HCT116 (cell line): Measurements from ENCODE around the gene KCMF1. TPM values are rescaled to one million over a fixed set of nuclear protein-coding genes. Genes with fewer than 3 reads are reported as not detected.

ENCODE experiments used
- ATAC-seq: fragments of 200-7000 bp; cut with Tn5 transposase; 2 replicates; pipeline ENCODE4 v1.9.1; 2020; ENCODE audit warnings: mild to moderate bottlenecking, moderate library complexity
- BruUV-seq: library from RNA; stranded (reverse); fragments of 400-500 nt; replicated peaks from 2 replicates; lab custom pipeline; 2021; lab: Mats Ljungman, UMichigan
- CTCF ChIA-PET: fragments of 300-600 bp; sonication (Branson Sonifier 250); formaldehyde crosslinking; loops from one replicate; lab custom pipeline; 2021; ENCODE audit warnings: antibody characterized with exemption; lab: Charles Lee
- POLR2A ChIA-PET: fragments of 300-600, 350-600 bp; sonication (Branson Sonifier 250); formaldehyde crosslinking; loops from one replicate; lab custom pipeline; 2021; ENCODE audit warnings: antibody characterized with exemption; lab: Charles Lee
- RAD21 ChIA-PET, 2 experiments: fragments of 300-600 bp; sonication (Branson Sonifier 250); formaldehyde crosslinking; loops; one replicate each; lab custom pipeline; 2023; ENCODE audit warnings: low total read pairs in 2 of 2; ENCODE audit not compliant: uncharacterized antibody in 2 of 2, unreplicated experiment in 2 of 2, low non-redundant PET in 1 of 2; lab: Charles Lee
- DNase-seq: peaks from one replicate; pipeline ENCODE4 v3.0.0-alpha.2; 2010; ENCODE audit warnings: low read depth, low spot score
- H2AFZ ChIP-seq: fragments of 200-600 bp; shearing (Covaris generic), sonication (generic); 2 replicates; pipeline ENCODE4 v1.6.1; 2017; ENCODE audit warnings: low read depth, mixed run types, mixed read lengths, antibody characterized with exemption, low read length; ENCODE audit not compliant: poor library complexity, severe bottlenecking
- H3K27ac ChIP-seq: 2 replicates; pipeline ENCODE4 v1.5.1; 2012; ENCODE audit warnings: low read depth, low read length
- H3K27me3 ChIP-seq: fragments of 200-600 bp; sonication (generic); 2 replicates; pipeline ENCODE4 v1.6.1; 2016; ENCODE audit warnings: mixed run types, low read length, mixed read lengths; ENCODE audit not compliant: insufficient read depth
- H3K36me3 ChIP-seq, 2 experiments: fragments of 200-500 bp in 1 of 2; fragments of 200-600 bp in 1 of 2; sonication (Bioruptor generic) in 1 of 2; sonication (generic) in 1 of 2; 2 replicates each; pipeline versions ENCODE4 v1.5.1 to v1.6.1; 2014 to 2016; ENCODE audit warnings: low read length in 2 of 2, inconsistent platforms in 1 of 2, mixed read lengths in 1 of 2, mixed run types in 1 of 2; ENCODE audit not compliant: insufficient read depth in 2 of 2, control insufficient read depth in 1 of 2
- H3K4me1 ChIP-seq, 2 experiments: fragments of 200-600 bp in 1 of 2; sonication (generic) in 1 of 2; 2 replicates each; pipeline versions ENCODE4 v1.5.1 to v1.6.1; 2012 to 2017; ENCODE audit warnings: low read length in 2 of 2, inconsistent platforms in 1 of 2, mild to moderate bottlenecking in 1 of 2, mixed read lengths in 1 of 2, mixed run types in 1 of 2, moderate library complexity in 1 of 2; ENCODE audit not compliant: insufficient read depth in 2 of 2, control insufficient read depth in 1 of 2
- H3K4me2 ChIP-seq: fragments of 200-600 bp; sonication (generic); 2 replicates; pipeline ENCODE4 v1.6.1; 2017; ENCODE audit warnings: mixed run types, low read length, mixed read lengths
- H3K4me3 ChIP-seq, 2 experiments: fragments of 200-600 bp in 1 of 2; sonication (generic) in 1 of 2; replicated peaks in 1 of 2; 2 replicates each; pipeline ENCODE4 v1.5.1; 2011 to 2016; ENCODE audit warnings: low read length in 2 of 2, control low read depth in 1 of 2, low read depth in 1 of 2, mild to moderate bottlenecking in 1 of 2, mixed read lengths in 1 of 2, mixed run types in 1 of 2
- H3K79me2 ChIP-seq: fragments of 200-600 bp; sonication (generic); 2 replicates; pipeline ENCODE4 v1.6.1; 2017; ENCODE audit warnings: mild to moderate bottlenecking, mixed run types, low read length, moderate library complexity, mixed read lengths; ENCODE audit not compliant: insufficient read depth
- H3K9ac ChIP-seq: fragments of 200-600 bp; sonication (generic); 2 replicates; pipeline ENCODE4 v1.6.1; 2016; ENCODE audit warnings: low read length, mixed read lengths
- H3K9me2 ChIP-seq: fragments of 200-600 bp; sonication (generic), shearing (Covaris generic); 2 replicates; pipeline ENCODE4 v1.6.1; 2017; ENCODE audit warnings: mixed run types, mild to moderate bottlenecking, moderate library complexity; ENCODE audit not compliant: insufficient read depth
- H3K9me3 ChIP-seq, 2 experiments: fragments of 200-500 bp in 1 of 2; fragments of 200-600 bp in 1 of 2; sonication (Bioruptor generic) in 1 of 2; sonication (generic) in 1 of 2; 2 replicates each; pipeline ENCODE4 v1.6.1; 2014 to 2017; ENCODE audit warnings: low read length in 2 of 2, mixed read lengths in 2 of 2, inconsistent platforms in 1 of 2, low read depth in 1 of 2, mild to moderate bottlenecking in 1 of 2, mixed run types in 1 of 2, moderate library complexity in 1 of 2; ENCODE audit not compliant: control insufficient read depth in 1 of 2, insufficient read depth in 1 of 2
- H4K20me1 ChIP-seq: fragments of 200-600 bp; sonication (generic), shearing (Covaris generic); 2 replicates; pipeline ENCODE4 v1.6.1; 2017; ENCODE audit warnings: mixed run types, mild to moderate bottlenecking, moderate library complexity; ENCODE audit not compliant: insufficient read depth
- CBX3 ChIP-seq: IDR thresholded peaks from 2 replicates; pipeline ENCODE4 v1.6.1; 2012; ENCODE audit warnings: low read depth
- CEBPB ChIP-seq: IDR thresholded peaks from 2 replicates; pipeline ENCODE4 v1.6.1; 2012; ENCODE audit warnings: low read depth
- ELF1 ChIP-seq: IDR thresholded peaks from 2 replicates; pipeline ENCODE4 v1.6.1; 2012; ENCODE audit warnings: low read depth, borderline replicate concordance
- EZH2 ChIP-seq: fragments of 200-600 bp; sonication (generic); IDR thresholded peaks from 2 replicates; pipeline ENCODE4 v1.6.1; 2017; ENCODE audit warnings: antibody characterized with exemption, mixed run types
- EZH2phosphoT487 ChIP-seq: fragments of 200-600 bp; IDR thresholded peaks from 2 replicates; pipeline ENCODE4 v1.6.1; 2018; ENCODE audit warnings: antibody characterized with exemption, borderline replicate concordance
- JUND ChIP-seq: IDR thresholded peaks from 2 replicates; pipeline ENCODE4 v1.6.1; 2012
- MAX ChIP-seq: IDR thresholded peaks from 2 replicates; pipeline ENCODE4 v1.6.1; 2012
- POLR2AphosphoS5 ChIP-seq: IDR thresholded peaks from 2 replicates; pipeline ENCODE4 v1.6.1; 2011; ENCODE audit warnings: mild to moderate bottlenecking, low read depth, low read length, moderate library complexity
- SIN3A ChIP-seq: IDR thresholded peaks from 2 replicates; pipeline ENCODE4 v1.6.1; 2012; ENCODE audit warnings: low read depth
- SP1 ChIP-seq: IDR thresholded peaks from 2 replicates; pipeline ENCODE4 v1.6.1; 2012; ENCODE audit warnings: low read depth
- SRF ChIP-seq: IDR thresholded peaks from 2 replicates; pipeline ENCODE4 v1.6.1; 2012; ENCODE audit warnings: low read depth
- TCF7L2 ChIP-seq: IDR thresholded peaks from 2 replicates; pipeline ENCODE4 v1.7.0; 2011; ENCODE audit warnings: borderline replicate concordance, inconsistent platforms; ENCODE audit not compliant: insufficient read depth, insufficient read length; ENCODE audit errors: extremely low read depth
- ZFX ChIP-seq: fragments of 450-650 bp; IDR thresholded peaks from 2 replicates; pipeline ENCODE4 v1.6.1; 2017
- ZNF274 ChIP-seq: fragments of 200-500 bp; sonication (Bioruptor generic); IDR thresholded peaks from 2 replicates; pipeline ENCODE4 v1.6.1; 2014; ENCODE audit warnings: mild to moderate bottlenecking, low read depth, low read length, inconsistent platforms
- intact Hi-C: fragments of 100-400 bp; cut with micrococcal nuclease; formaldehyde crosslinking; loops from 2 replicates; pipeline ENCODE4 v1.10.0; 2022
- total RNA-seq: library from RNA; stranded (reverse); gene quantifications from one replicate; pipeline ENCODE4 v1.2.1, GENCODE V29; 2021; ENCODE audit not compliant: unreplicated experiment

Gene KCMF1
- total RNA-seq, 1 experiment from 2014 or later: 119 TPM

- no peaks in the 10 kb centered on the region for H4K20me1 ChIP-seq
- no peak for TF ChIP-seq SRF
- no peak for TF ChIP-seq EZH2
- TF ChIP-seq TCF7L2: no peak
- TF ChIP-seq EZH2phosphoT487: no peak
- peak; percentile 4; the same call in 1 of the 2 replicates for TF ChIP-seq SIN3A
- no peak for TF ChIP-seq CEBPB
- no peak for TF ChIP-seq SP1
- TF ChIP-seq ELF1: no peak
- TF ChIP-seq JUND: 0 out of 2 replicates have a peak, but pooled peaks have one; percentile 19
- no peak for TF ChIP-seq ZNF274
- TF ChIP-seq POLR2AphosphoS5: no peak
- TF ChIP-seq, all 23 proteins: peak for 2
- Histone ChIP-seq H3K4me2 (no peak overlapping the region; the same call in 1 of the 2 replicates), H3K36me3 (no peaks in the 10 kb centered on the region), H3K9me2 (no peaks in the 10 kb centered on the region), H2AFZ (no peak overlapping the region), H3K9me3 (no peaks in the 10 kb centered on the region), H3K27me3 (no peaks in the 10 kb centered on the region), H3K4me3 (no peak overlapping the region), H3K4me1 (peaks cover 20 to 66% of the 10 kb centered on the region in 2 experiments), H3K79me2 (peaks cover 30% of the 10 kb centered on the region), H3K9ac (no peak overlapping the region), H3K27ac (no peak overlapping the region)
- BruUV-seq: no TSS peak
- DNase-seq: no peak
- POLR2A ChIA-PET: no interaction called here
- RAD21 ChIA-PET: no interaction called here
- intact Hi-C loops: no loop called here
- ATAC-seq: no peak
- CTCF ChIA-PET: no interaction called here
Observed at GRCh38 chr2:84964406-84965191, 6.4 kb upstream of the KCMF1 start.

GRCh38 chr2:84965192-84965516 lies 5.8 kb upstream of the KCMF1 start:
- ATAC-seq (no peak), DNase-seq (no peak)
- Histone ChIP-seq H3K9me3 (no peaks in the 10 kb centered on the region), H2AFZ (no peak overlapping the region), H3K27me3 (no peaks in the 10 kb centered on the region), H3K36me3 (no peaks in the 10 kb centered on the region), H3K4me2 (no peak overlapping the region), H4K20me1 (no peaks in the 10 kb centered on the region), H3K9me2 (no peaks in the 10 kb centered on the region), H3K4me3 (no peak overlapping the region), H3K9ac (no peak overlapping the region), H3K4me1 (peaks cover 14 to 65% of the 10 kb centered on the region in 2 experiments), H3K79me2 (peaks cover 35% of the 10 kb centered on the region), H3K27ac (no peak overlapping the region)
- ChIA-PET CTCF (no interaction called here), RAD21 (no interaction called here), POLR2A (no interaction called here)
- TF ChIP-seq MAX (0 out of 2 replicates have a peak, but pooled peaks have one; percentile 42), POLR2AphosphoS5 (peak; percentile 38; the same call in 1 of the 2 replicates), CBX3 (no peak), ZFX (no peak), SIN3A (0 out of 2 replicates have a peak, but pooled peaks have one; percentile 4)
- intact Hi-C loops: no loop called here
- no TSS peak for BruUV-seq
